GM23338 (cell line): Measurements from ENCODE around the gene BMPER. TPM values are rescaled to one million over a fixed set of nuclear protein-coding genes. Genes with fewer than 3 reads are reported as not detected.

ENCODE experiments used
- ATAC-seq: fragments of 200-7000 bp; cut with Tn5 transposase; 3 replicates; pipeline ENCODE4 v1.9.1; 2020
- DNase-seq: peaks from one replicate; pipeline ENCODE4 v3.0.0-alpha.2; 2015; ENCODE audit warnings: low spot score
- H2AFZ ChIP-seq: fragments of 200-600 bp; sonication (generic); 2 replicates; pipeline ENCODE4 v1.8.0; 2016; ENCODE audit warnings: antibody characterized with exemption, mild to moderate bottlenecking, moderate library complexity
- H3F3A ChIP-seq: fragments of 200-600 bp; sonication (generic); replicated peaks from 2 replicates; pipeline ENCODE4 v1.8.0; 2017; ENCODE audit warnings: antibody characterized with exemption, mixed run types, low read depth
- H3K27ac ChIP-seq: fragments of 200-600 bp; sonication (generic); 2 replicates; pipeline ENCODE4 v1.6.1; 2016; ENCODE audit warnings: low read depth
- H3K27me3 ChIP-seq: fragments of 200-600 bp; sonication (generic); 2 replicates; pipeline ENCODE4 v1.8.0; 2016; ENCODE audit warnings: mild to moderate bottlenecking, mixed run types, moderate library complexity; ENCODE audit not compliant: insufficient read depth
- H3K36me3 ChIP-seq: fragments of 200-600 bp; sonication (generic); 2 replicates; pipeline ENCODE4 v1.8.0; 2016; ENCODE audit warnings: mild to moderate bottlenecking; ENCODE audit not compliant: insufficient read depth
- H3K4me1 ChIP-seq: fragments of 200-600 bp; sonication (generic); 2 replicates; pipeline ENCODE4 v1.8.0; 2016; ENCODE audit warnings: mild to moderate bottlenecking, moderate library complexity; ENCODE audit not compliant: insufficient read depth
- H3K4me2 ChIP-seq: fragments of 200-600 bp; sonication (generic); 2 replicates; pipeline ENCODE4 v1.7.1; 2017; ENCODE audit warnings: mixed run types
- H3K4me3 ChIP-seq: fragments of 200-600 bp; sonication (generic); 2 replicates; pipeline ENCODE4 v1.6.1; 2016; ENCODE audit warnings: mixed run types
- H3K79me2 ChIP-seq: fragments of 200-600 bp; sonication (generic); replicated peaks from 2 replicates; pipeline ENCODE4 v1.8.0; 2017; ENCODE audit warnings: mild to moderate bottlenecking; ENCODE audit not compliant: insufficient read depth
- H3K9me2 ChIP-seq: fragments of 200-600 bp; sonication (generic); 2 replicates; pipeline ENCODE4 v1.8.0; 2017; ENCODE audit not compliant: insufficient read depth
- H4K20me1 ChIP-seq: fragments of 200-600 bp; sonication (generic); replicated peaks from 2 replicates; pipeline ENCODE4 v1.8.0; 2017; ENCODE audit warnings: mild to moderate bottlenecking; ENCODE audit not compliant: insufficient read depth
- H3K27ac Mint-ChIP-seq: 2 replicates; pipeline ENCODE4 v1.8.0; 2020; ENCODE audit warnings: inconsistent platforms, mild to moderate bottlenecking, moderate library complexity, mixed read lengths
- H3K27me3 Mint-ChIP-seq: 3 replicates; pipeline ENCODE4 v1.8.0; 2022; ENCODE audit warnings: low read depth, mild to moderate bottlenecking, moderate library complexity, mixed read lengths, inconsistent platforms; ENCODE audit not compliant: insufficient read depth, poor library complexity
- H3K36me3 Mint-ChIP-seq: 3 replicates; pipeline ENCODE4 v1.8.0; 2021; ENCODE audit warnings: low read depth, mild to moderate bottlenecking, inconsistent platforms, moderate library complexity, mixed read lengths
- H3K4me1 Mint-ChIP-seq: 3 replicates; pipeline ENCODE4 v1.8.0; 2020; ENCODE audit warnings: mild to moderate bottlenecking, inconsistent platforms, mixed read lengths
- H3K4me3 Mint-ChIP-seq: 3 replicates; pipeline ENCODE4 v1.8.0; 2021; ENCODE audit warnings: moderate library complexity, mild to moderate bottlenecking, inconsistent platforms, mixed read lengths
- H3K9me3 Mint-ChIP-seq: 3 replicates; pipeline ENCODE4 v1.8.0; 2020; ENCODE audit warnings: moderate library complexity, mild to moderate bottlenecking, inconsistent platforms, mixed read lengths
- CREB1 ChIP-seq: fragments of 250-450 bp; sonication (Bioruptor Pico); IDR thresholded peaks from 2 replicates; pipeline ENCODE4 v1.5.0; 2020; ENCODE audit warnings: low read depth, mild to moderate bottlenecking, moderate library complexity
- CTCF ChIP-seq, 2 experiments: fragments of 200-600 bp in 1 of 2; sonication (generic) in 1 of 2; conservative IDR thresholded peaks; 2 replicates each; pipeline versions ENCODE4 v1.5.1 to v1.6.1; 2016 to 2017; ENCODE audit warnings: antibody characterized with exemption in 2 of 2, low read depth in 2 of 2, mild to moderate bottlenecking in 2 of 2, moderate library complexity in 1 of 2
- ETS1 ChIP-seq: IDR thresholded peaks from 2 replicates; pipeline ENCODE4 v1.6.1; 2016; ENCODE audit warnings: antibody characterized with exemption
- EZH2phosphoT487 ChIP-seq: fragments of 200-600 bp; sonication (generic); IDR thresholded peaks from one replicate; pipeline ENCODE4 v1.8.1; 2018; ENCODE audit warnings: antibody characterized with exemption; ENCODE audit not compliant: unreplicated experiment
- JUNB ChIP-seq: IDR thresholded peaks from one replicate; pipeline ENCODE4 v1.6.1; 2016; ENCODE audit warnings: antibody characterized with exemption; ENCODE audit not compliant: unreplicated experiment
- NANOG ChIP-seq: IDR thresholded peaks from 2 replicates; pipeline ENCODE4 v1.6.1; 2016; ENCODE audit warnings: antibody characterized with exemption, borderline replicate concordance
- POLR2AphosphoS5 ChIP-seq: IDR thresholded peaks from 2 replicates; pipeline ENCODE4 v1.6.1; 2016; ENCODE audit warnings: antibody characterized with exemption, low read depth
- REST ChIP-seq: IDR thresholded peaks from one replicate; pipeline ENCODE4 v1.6.1; 2018; ENCODE audit warnings: antibody characterized with exemption; ENCODE audit not compliant: unreplicated experiment
- STAT1 ChIP-seq: IDR thresholded peaks from one replicate; pipeline ENCODE4 v1.6.1; 2016; ENCODE audit warnings: antibody characterized with exemption; ENCODE audit not compliant: unreplicated experiment
- ZNF114 ChIP-seq: fragments of 250-450 bp; sonication (Bioruptor Pico); IDR thresholded peaks from 2 replicates; pipeline ENCODE4 v1.5.0; 2020; ENCODE audit warnings: mild to moderate bottlenecking, moderate library complexity
- ZNF331 ChIP-seq: fragments of 250-450 bp; sonication (Bioruptor Pico); IDR thresholded peaks from 2 replicates; pipeline ENCODE4 v1.5.0; 2020; ENCODE audit warnings: low read depth, mild to moderate bottlenecking, moderate library complexity
- polyA plus RNA-seq: library from polyadenylated mRNA; unstranded; fragments of >200 nt; fragmentation: Nextera tagmentation; extraction: Ambion mirVana; gene quantifications from 2 replicates; pipeline ENCODE4 v1.2.1, GENCODE V29; 2016
- total RNA-seq: library from RNA; depleted of rRNA; stranded (reverse); fragments of >200 nt; shearing (Covaris generic); gene quantifications from 2 replicates; pipeline ENCODE4 v1.2.3, GENCODE V29; 2014

Gene BMPER
- total and polyA plus RNA-seq, 2 experiments from 2014 or later: 0.53 to 1.4 TPM

GRCh38 chr7:34070511-34071323, 165.4 kb downstream of the BMPER start:
- DNase-seq: no peak
- Mint-ChIP-seq H3K9me3 (no peaks in the 10 kb centered on the region; the same call in 2 of the 3 replicates), H3K4me3 (no peak overlapping the region), H3K36me3 (no peaks in the 10 kb centered on the region; the same call in 2 of the 3 replicates), H3K27ac (no peak overlapping the region), H3K27me3 (no peaks in the 10 kb centered on the region), H3K4me1 (peaks cover 31% of the 10 kb centered on the region)
- no peak overlapping the region for H2AFZ ChIP-seq
- no peaks in the 10 kb centered on the region for H4K20me1 ChIP-seq
- H3K9me2 ChIP-seq: no peaks in the 10 kb centered on the region
- TF ChIP-seq EZH2phosphoT487: no peak
- no peak overlapping the region for H3K4me2 ChIP-seq
- no peak overlapping the region for H3K4me3 ChIP-seq
- H3K27ac ChIP-seq: no peak overlapping the region
- H3K4me1 ChIP-seq: peaks cover 26% of the 10 kb centered on the region
- no peaks in the 10 kb centered on the region for H3F3A ChIP-seq
- H3K36me3 ChIP-seq: no peaks in the 10 kb centered on the region
- H3K27me3 ChIP-seq: no peaks in the 10 kb centered on the region
- H3K79me2 ChIP-seq: no peaks in the 10 kb centered on the region
- no peak for ATAC-seq

GRCh38 chr7:34073676-34074075, 168.3 kb downstream of the BMPER start:
- H3K4me1 Mint-ChIP-seq: peaks cover 13% of the 10 kb centered on the region
- TF ChIP-seq ZNF331 (CRISPR knock-in tag) (no peak), JUNB (no peak), STAT1 (no peak), REST (no peak), EZH2phosphoT487 (no peak), ETS1 (no peak), CREB1 (CRISPR knock-in tag) (no peak), ZNF114 (CRISPR knock-in tag) (no peak), CTCF (conservative IDR thresholded peaks at IDR 0.05; ENCODE audit: low read depth in 2 of 2) (no peak), NANOG (no peak), POLR2AphosphoS5 (no peak)

More at GRCh38 chr7:34073676-34074075, 168.3 kb downstream of the BMPER start:
- no peaks in the 10 kb centered on the region; the same call in 2 of the 3 replicates for H3K36me3 Mint-ChIP-seq
- DNase-seq: no peak
- no peaks in the 10 kb centered on the region for H3K27me3 Mint-ChIP-seq
- ATAC-seq: no peak
- no peak overlapping the region for H3K4me2 ChIP-seq
- H3K9me2 ChIP-seq: peaks cover 4% of the 10 kb centered on the region; the same call in 1 of the 2 replicates
- H2AFZ ChIP-seq: no peak overlapping the region
- no peaks in the 10 kb centered on the region for H3K27me3 ChIP-seq
- H3K27ac ChIP-seq: no peak overlapping the region
- no peaks in the 10 kb centered on the region for H3K9me3 Mint-ChIP-seq
- no peak overlapping the region for H3K27ac Mint-ChIP-seq
- H3F3A ChIP-seq: no peaks in the 10 kb centered on the region
- H3K4me3 Mint-ChIP-seq: no peak overlapping the region
- no peak overlapping the region for H3K4me3 ChIP-seq
- H4K20me1 ChIP-seq: no peaks in the 10 kb centered on the region
- H3K36me3 ChIP-seq: no peaks in the 10 kb centered on the region
- no peaks in the 10 kb centered on the region for H3K79me2 ChIP-seq
- peaks cover 8% of the 10 kb centered on the region for H3K4me1 ChIP-seq
